ENCODE results near the gene MXI1. TPM values are rescaled to one million over a fixed set of nuclear protein-coding genes. Genes with fewer than 3 reads are reported as not detected.
"Not testable (repeated sequence)": the region's sequence is repeated elsewhere in the genome, so short reads cannot be mapped to it uniquely, and the experiment has no call there.

MXI1 gene
- polyA plus RNA-seq, 4 donors: 41.1 to 51.8 (median 45.5) TPM

DNA sequence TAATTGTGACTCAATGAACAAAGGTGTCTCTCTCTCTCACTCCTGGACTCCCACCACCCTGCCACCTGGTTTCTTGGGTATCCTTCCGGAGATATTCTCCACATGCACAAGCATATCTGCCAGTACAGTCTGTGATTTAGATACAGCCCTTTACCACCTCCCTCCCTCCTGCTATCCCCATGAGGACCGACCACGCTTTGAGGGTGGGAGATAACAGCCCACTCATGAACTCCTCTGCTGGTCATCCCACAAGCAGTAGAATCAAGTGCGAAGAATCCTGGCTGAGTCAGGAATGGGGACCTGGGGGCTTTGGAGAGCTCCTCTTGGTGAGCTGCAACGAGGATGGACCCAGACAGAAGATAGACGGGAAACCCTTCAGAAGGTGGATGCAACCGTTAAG, 28.2 kb upstream of the MXI1 start:
- no peak for DNase-seq (ENCODE audit: low read depth in 4 of 4, low spot score in 2 of 4)

DNA sequence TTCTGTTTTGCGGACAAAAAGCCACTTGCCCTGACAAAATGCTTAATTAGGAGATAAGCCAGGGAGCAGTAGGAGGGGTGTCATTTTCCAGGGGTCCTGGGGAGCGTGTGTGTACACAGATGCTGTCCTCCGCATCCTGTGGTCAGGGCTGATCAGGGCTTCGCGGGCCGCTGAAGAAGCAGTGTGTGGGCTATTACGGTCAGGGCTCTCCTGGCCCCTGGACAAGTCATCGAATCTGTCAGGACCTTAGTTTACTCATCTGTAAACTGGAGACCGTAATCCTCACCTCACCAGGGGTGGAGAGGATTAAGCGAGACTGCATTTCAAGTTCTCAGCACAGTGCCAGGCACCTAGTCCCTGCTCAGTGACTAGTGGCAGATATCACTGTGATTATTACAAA, 26.0 kb upstream of the MXI1 start:
- no peak for DNase-seq (ENCODE audit: low read depth in 4 of 4, low spot score in 2 of 4)

DNA sequence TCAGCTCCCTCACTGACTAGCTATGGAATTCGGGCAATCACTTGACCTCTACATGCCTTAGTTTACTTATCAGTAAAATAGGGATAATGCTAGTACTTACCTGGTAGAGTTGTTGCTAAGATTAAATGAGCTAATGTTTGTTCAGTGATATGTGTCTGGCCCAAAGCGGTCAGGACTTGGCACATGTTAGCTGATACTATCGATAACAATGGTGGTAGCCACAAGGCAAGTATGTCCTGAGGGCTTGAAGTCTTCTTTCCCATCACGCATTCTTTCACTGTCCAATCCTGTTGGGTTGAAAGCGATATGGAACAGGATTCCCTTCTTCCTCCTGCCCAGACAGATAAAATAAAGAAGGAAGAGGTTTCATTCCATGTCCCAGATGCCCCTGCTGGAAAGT, 25.5 kb upstream of the MXI1 start:
- no peak for DNase-seq (ENCODE audit: low read depth in 4 of 4, low spot score in 2 of 4)

DNA sequence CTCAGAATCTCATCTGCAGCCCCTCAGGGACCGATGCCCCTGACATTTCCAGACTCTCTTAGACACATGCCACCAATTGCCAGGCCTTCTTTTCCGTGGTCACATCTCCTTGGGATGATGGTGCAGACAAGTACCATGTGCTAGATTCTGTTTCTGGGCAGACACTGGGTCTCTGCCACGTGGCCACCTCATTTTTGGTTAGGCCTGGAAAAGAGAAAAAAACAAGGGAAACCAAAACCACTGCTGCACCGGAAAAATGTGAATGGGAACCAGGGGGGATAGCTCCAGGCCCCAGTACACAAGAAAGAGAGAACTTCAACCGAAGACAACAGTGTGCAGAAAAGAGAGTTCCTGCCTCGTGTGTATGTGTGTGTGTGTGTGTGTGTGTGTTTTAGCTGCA, 23.0 kb upstream of the MXI1 start:
- no peak for DNase-seq (ENCODE audit: low read depth in 4 of 4, low spot score in 2 of 4)

DNA sequence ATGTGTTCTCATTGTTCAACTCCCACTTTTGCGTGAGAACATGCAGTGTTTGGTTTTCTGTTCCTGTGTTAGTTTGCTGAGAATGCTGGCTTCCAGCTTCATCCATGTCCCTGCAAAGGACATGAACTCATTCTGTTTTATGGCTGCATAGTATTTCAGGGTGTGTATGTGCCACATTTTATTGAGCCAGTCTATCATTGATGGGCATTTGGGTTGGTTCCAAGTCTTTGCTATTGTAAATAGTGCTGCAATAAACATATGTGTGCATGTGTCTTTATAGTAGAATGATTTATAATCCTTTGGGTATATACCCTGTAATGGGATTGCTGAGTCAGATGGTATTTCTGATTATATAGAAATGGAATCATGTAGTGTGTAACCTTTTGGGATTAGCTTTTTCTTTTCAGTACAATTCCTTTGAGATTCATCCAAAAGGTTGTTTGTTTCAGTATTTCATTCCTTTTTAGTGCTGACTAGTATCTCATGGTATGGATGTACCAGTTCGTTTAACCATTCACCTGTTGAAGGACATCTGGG, 21.7 kb upstream of the MXI1 start:
- DNase-seq (ENCODE audit: low read depth in 4 of 4, low spot score in 2 of 4): not testable (repeated sequence)

DNA sequence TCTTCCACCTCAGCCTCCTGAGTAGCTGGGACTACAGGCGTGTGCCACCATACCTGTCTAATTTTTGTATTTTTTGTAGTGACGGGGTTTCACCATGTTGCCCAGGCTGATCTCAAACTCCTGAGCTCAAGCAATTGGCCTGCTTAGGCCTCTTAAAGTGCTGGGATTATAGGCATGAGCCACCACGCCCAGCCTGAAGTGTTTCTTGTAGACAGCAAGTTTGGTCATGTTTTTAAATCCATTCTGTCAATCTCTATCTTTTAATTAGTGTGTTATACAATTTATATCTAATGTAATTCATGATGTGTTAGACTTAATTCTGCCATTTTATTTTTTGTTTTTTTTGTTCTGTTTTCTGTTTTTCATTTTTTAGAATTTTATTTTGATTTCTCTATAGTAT, 17.2 kb upstream of the MXI1 start:
- no peak for DNase-seq (ENCODE audit: low read depth in 4 of 4, low spot score in 2 of 4)

DNA sequence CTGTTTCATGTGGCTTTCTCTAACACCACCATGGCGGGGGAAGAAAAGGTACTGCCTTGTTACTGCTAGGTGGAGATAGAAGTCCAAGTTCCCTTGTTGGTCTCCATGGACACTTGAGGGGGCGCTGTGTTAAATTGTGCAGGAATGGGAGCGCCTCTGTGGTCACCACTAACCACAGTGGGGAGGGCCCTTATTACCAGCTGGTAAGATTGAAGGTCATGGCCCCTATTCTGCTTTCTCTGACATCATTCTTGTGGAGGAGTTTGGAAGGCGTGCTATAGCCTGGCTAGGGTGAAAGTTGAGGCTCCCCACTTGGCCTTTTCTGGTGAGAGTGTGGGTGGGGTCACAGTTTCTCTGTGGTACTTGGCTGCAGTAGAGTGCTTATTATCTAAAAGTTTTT, 14.9 kb upstream of the MXI1 start:
- no peak for DNase-seq (ENCODE audit: low read depth in 4 of 4, low spot score in 2 of 4)

DNA sequence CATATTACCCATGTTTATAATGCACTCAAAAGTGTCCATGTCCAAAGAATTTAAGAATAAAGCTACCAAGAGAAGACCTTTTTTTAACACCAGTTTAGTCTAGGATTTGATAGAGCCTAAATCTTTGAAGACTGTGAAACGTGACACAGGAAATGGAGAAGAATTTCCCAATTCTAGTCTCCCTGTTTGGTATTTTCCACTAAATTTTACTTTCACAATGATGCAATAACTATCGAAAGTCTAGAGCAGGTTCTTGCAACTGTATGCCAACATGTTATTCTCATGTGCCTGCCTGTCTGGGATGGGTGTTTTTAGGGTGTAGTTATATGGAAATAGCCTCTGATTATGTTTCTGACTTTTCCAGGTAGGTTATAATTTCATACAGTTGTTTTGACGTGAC, 6.9 kb upstream of the MXI1 start:
- no peak for DNase-seq (ENCODE audit: low read depth in 4 of 4, low spot score in 2 of 4)

DNA sequence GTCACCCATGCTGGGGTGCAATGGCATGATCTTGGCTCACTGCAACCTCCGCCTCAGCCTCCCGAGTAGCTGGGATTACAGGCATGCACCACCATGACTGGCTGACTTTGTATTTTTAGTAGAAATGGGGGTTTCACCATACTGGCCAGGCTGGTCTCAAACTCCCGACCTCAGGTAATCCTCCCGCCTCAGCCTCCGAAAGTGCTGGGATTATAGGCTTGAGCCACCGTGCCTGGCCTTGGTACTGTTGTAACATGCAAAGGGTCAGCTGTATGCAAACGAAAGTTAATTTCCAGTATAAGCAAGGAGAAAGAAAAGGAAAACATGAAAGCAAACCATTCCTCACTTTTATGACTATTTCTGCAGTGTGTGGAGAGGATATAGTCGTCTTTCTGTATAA, 6.4 kb upstream of the MXI1 start:
- not testable (repeated sequence) for DNase-seq (ENCODE audit: low read depth in 4 of 4, low spot score in 2 of 4)

DNA sequence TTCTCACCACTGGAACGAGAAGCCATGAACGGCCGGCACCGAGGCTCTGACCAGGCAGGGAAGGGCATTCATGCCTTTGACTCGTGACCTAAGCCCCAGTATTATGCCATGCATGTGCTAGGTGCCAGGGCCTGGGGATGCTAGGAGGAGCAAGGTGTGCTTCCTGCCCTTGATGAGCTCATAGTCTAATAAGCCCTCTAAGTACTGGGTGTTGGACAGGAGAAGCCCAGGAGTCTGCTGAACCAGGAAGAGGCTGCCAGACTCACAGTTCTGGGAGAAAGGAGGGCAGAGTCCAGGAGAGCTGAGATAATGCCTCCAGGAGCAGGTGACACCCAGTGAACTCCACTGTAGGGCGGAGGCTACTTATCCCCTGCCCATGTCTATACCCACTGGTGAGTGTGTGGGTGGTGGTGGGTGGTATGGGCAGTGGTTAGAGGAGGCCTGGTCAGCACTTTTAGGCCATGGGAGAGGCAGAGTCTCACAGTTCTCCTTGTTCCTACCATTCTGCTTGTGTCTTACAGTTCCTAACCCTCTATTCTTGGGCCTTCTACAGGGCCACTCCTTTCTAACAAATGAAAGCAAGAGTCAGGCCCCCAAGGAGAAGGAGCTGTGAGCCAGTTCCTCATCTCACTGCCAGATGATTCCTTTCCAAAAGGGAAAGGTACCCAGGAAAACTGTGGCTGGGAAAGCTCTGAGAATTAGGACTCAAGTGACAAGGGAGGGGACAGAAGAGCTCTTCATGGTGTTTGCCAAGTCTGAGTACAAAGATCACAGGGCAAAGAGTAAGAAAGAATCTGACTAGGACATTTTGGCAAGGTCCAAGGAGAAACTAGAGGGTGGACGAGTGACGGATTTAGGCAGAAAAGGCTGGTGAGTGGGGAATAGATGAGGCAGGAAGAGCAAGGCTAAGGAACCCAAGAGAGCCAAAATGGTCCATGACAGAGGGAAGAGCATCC, 3.6 kb upstream of the MXI1 start:
- DNase-seq (ENCODE audit: low read depth in 4 of 4, low spot score in 2 of 4): no peak

DNA sequence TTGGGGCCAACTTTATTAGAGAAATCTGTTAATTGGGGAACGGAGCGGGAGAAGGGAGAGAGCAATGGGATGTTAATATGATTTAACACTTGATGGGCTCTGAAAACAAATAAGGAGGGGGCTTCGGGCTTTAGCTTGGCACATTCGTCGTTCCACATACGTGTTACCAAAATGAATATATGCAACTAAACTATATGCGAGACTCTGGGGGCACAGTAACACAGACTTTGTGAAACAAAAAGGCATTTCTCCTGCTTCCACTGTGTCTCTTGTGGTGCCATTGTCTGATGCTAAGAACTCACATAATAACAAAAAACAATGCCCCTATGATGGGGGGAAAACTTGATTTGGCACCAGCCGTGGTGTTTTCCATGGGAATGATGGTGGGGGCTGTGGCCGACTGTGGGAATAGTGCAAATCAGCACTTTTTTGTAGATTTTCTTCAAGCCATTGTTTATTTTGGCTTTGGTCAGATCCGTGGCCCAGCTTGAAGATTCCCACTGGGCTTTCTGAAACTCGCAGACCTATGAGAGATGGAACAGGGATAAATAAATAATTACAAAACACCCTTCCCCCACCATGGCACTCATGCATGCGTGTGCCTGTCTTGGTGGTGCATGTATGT, 2.2 kb upstream of the MXI1 start:
- DNase-seq (ENCODE audit: low read depth in 4 of 4, low spot score in 2 of 4): no peak

DNA sequence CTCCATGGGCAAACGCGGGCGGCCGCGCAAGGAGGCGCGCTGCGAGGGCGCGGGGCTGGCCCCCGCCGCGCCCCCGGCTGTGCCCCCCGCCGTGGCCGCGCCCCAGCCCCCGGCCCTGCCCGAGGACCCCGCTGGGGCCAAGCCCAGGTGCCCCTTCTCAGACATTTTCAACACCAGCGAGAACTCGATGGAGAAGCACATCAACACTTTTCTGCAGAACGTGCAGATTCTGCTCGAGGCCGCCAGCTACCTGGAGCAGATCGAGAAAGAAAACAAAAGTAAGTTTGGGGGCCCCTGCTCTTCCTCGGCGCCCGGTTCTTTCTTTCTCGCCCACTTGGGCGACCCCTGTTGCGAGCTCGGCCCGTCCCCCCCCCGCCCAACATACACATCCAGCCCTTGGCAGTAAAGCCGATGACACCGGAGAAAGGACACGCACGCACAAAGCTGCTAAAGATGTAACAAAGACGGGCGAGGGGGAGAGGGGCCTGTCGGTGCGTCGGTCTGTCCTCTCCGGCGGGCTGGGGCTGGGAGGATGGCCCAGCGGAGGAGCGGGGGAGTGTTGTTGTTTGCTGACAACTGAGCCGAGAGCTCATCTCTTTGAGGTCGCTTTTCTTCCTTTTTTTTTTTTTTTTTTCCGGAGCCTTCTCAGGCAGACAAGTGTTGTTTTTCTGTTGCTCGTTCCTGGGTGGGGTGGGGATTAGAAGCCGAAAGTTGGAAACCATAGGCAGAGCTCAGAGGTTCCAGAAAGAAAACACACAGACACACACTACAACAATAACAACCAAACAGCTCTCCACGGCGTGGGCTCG, 604 bp downstream of the MXI1 start:
- DNase-seq (ENCODE audit: low read depth in 4 of 4, low spot score in 2 of 4): peak in 3 of 4 donors; percentile 36 to 75 (median 70)

DNA sequence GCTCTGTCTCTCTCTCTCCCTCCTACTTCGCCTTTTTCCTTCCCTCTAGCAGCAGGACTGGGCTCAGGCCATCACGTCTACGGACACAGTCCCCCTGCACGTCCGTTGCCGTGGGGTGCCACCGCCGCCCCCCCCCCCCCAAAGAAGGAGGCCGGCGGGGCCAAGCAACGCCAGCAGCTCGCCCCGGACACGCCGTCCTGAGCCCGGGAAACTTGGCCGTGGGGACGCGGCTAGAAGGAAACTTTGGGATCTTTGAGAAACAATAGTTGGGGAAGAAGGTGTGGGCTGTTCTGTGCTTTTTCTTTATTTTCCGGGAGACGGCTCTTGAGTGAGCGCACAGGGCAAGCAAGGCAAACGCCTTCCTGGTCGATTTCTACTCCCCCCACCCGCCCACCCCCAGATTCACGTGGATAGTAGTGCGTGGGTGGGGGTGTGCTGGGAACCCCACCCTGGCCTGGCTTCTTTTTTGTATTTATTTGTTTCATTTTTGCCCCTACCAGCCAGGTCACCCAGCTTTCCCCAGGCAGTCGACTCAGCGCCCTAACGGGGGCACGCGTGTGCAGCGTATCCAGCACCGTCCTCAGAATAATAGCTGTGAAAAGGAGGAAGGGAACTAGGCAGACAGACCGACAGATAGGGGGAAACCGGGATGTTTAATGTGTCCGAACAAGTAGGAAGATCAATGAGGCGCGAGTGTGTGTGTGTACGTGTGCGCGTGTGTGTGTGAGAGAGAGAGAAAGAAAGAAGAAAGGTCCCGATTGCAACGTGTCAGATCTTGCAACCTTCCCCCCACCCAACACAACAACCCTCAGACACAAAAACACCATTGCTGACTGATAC, 1.4 kb downstream of the MXI1 start:
- DNase-seq (ENCODE audit: low read depth in 4 of 4, low spot score in 2 of 4): peak in 3 of 4 donors; percentile 34 to 47 (median 41)

DNA sequence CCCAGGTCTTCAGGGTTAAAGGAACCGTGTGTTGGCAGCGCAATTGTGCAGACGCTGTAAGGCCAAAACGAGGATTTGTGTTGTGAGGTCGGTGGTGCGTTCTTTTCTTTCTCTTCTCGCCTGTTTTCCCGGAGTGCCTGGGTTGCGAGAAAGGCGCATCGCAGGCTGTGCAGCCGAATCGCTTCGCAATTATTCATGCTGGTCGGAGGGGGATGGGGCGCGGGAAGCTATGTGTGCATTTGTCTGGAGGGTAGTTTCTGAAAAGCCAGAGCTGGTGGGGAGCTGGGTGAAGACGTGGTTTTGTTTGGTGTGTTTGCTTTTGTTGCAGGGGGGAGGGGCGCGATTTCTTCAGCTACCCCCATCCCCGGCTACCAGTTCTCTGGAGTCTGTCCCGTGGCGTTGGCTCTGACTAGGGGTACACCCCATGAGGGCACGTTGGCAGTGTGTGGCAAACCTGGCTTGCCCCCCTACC, 2.1 kb downstream of the MXI1 start:
- DNase-seq (ENCODE audit: low read depth in 4 of 4, low spot score in 2 of 4): peak in 3 of 4 donors; percentile 37 to 63 (median 48)

DNA sequence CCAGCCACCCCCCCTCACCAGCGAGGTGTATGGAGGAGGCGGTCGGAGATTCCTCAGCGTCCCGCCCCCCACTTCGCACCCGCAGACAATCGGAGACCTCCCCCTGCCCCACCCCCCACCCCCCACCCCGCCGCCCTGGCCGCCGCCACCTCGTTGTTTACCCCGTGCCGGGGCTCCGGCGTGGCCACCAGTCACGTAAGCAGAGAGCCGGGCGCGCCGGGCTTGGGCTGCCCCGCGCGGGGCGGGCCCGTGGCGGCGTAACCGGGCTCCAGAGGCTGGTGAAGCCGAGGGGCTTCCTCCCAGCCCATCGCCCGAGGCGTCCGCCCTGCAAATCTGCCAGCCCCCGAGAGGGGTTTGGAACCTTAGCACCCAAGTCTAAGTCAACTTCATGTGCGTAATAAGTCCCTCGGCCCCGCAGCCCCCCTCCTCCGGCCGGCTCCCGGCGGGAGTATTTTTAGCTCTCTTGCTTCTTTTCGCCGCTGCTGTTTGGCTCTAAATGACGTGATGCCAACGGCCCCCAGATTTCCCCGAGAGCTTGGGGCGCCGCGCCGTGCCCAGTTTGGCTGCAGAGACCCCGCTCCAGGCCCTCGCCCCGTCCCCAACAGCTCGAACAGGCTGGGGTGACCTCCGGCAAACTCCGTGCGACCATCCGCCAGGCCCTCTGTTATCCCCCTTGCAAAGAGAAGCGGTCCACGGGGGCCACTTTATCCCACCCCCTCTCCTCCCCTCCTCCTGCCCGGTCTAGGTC, 2.7 kb downstream of the MXI1 start:
- peak in 2 of 4 donors; percentile 15 to 40 for DNase-seq (ENCODE audit: low read depth in 4 of 4, low spot score in 2 of 4)

DNA sequence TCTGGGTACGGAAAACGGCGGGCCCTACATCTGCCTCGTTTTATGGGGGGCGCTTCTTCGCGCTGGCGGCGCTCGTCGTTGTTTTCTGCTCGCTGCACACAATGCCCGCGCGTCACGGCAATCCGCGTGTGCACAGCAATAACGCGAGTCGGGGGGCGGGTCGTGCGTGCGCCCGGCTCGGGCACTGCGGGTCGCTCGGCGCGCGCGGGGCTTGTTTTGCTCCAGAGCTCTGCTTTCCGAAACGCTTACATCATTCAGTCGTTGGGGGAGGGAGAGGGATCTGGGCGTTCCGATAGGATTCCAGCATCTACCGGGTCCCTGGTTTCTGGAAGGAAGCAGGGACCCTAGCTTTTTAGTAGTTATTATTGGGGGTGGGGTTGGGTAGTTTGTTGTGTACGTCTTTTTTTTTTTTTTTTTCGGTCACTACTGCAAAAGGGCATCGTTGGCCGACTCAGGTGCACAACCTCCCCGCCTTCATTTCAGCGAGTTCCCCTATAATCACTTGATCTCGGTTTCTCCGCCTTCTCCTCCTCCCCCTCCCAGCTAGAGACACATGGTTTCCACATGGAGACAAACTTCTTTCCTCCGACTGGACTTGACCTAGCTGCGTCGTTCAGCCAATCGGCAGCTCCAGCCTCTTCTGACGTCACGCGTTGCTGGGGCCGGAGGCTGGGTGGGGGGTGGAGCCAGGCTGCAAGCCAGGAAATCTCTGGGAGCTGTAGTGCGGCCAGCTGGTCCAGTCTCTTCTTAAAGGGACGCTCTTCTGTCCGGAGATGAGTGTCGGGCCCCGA, 3.5 kb downstream of the MXI1 start:
- DNase-seq (ENCODE audit: low read depth in 4 of 4, low spot score in 2 of 4): peak; percentile 96 to 97 (median 97)

DNA sequence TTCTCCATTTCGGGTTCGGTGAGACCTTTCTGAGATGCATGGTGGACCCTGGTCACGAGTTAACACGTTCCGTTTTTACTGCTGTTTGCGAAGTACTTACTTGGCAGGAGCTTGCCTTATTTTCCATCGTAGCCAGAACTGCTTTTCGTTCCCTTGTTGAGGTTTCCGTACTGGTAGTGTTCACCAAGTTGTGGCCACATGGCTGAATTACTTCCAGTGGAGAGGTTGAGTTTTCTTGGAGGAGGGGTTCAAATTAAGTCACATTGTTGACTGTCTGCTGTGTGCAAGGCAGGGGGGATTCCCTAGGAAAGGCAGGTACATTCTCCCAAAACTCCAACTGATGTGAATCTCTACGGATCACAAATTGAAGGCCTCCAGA, 4.0 kb downstream of the MXI1 start:
- DNase-seq (ENCODE audit: low read depth in 4 of 4, low spot score in 2 of 4): no peak
